ENCODE results near the gene CMIP. TPM values are rescaled to one million over a fixed set of nuclear protein-coding genes. Genes with fewer than 3 reads are reported as not detected.

Gene CMIP
- total RNA-seq, 1 experiment from 2014 or later = 48.2 TPM

DNA sequence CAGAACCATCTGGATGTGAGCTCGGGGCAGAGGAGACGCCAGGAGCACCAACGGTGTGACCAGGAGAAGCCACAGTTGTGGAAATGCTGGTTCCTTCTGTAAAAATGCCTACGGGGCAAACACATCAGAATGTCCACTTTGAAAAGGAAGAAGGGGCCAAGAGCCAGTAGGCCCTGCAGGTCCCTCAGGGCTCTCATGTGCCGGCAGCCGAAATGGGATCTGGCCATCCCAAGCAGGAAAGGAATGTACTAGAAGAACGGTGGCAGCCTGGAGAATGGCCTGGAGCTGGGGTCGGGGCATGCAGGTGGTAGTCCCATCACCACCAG is 172.4 kb downstream of the CMIP start:
- no peak overlapping the region for H3K18ac ChIP-seq (ENCODE audit: insufficient read length, low read depth, low read length)

More for the DNA sequence above, 172.4 kb downstream of the CMIP start:
- Histone ChIP-seq H3K56ac (ENCODE audit: insufficient read length, low read depth, low read length) (no peak overlapping the region), H4K91ac (ENCODE audit: insufficient read length, low read depth, low read length) (no peak overlapping the region), H2BK15ac (ENCODE audit: low read depth, low read length) (no peak overlapping the region), H2BK12ac (ENCODE audit: insufficient read length, low read depth, low read length) (no peak overlapping the region), H4K20me1 (ENCODE audit: control insufficient read depth, insufficient read depth, insufficient read length) (no peaks in the 10 kb centered on the region), H3K14ac (ENCODE audit: insufficient read depth, low read length) (no peak overlapping the region), H4K8ac (replicated peaks; ENCODE audit: insufficient read length, low read depth, low read length) (no peak overlapping the region), H2BK120ac (ENCODE audit: low read depth, low read length, poor library complexity, severe bottlenecking) (no peak overlapping the region), H3K79me1 (ENCODE audit: insufficient read depth, low read depth, low read length, poor library complexity, severe bottlenecking) (no peaks in the 10 kb centered on the region), H3K23ac (ENCODE audit: insufficient read length, low read depth, low read length) (no peak overlapping the region), H3K4ac (ENCODE audit: low read depth, low read length) (no peak overlapping the region), H2BK5ac (ENCODE audit: insufficient read length, low read length) (no peak overlapping the region), H2AFZ (ENCODE audit: low read length) (no peak overlapping the region), H3K27me3 (ENCODE audit: insufficient read depth, low read length) (no peaks in the 10 kb centered on the region), H3K27ac (ENCODE audit: insufficient read length, low read depth, low read length) (no peak overlapping the region), H3K4me1 (ENCODE audit: insufficient read depth, low read length) (no peaks in the 10 kb centered on the region; the same call in 1 of the 2 replicates), H4K5ac (ENCODE audit: insufficient read length, low read depth, low read length) (no peak overlapping the region), H3K4me2 (ENCODE audit: insufficient read depth, insufficient read length, low read length) (no peak overlapping the region), H3K23me2 (ENCODE audit: insufficient read length, low read depth, low read length, poor library complexity, severe bottlenecking) (no peaks in the 10 kb centered on the region), H2BK20ac (ENCODE audit: low read depth, low read length, poor library complexity, severe bottlenecking) (no peak overlapping the region), H3K9me3 (ENCODE audit: control insufficient read depth, low read depth, low read length) (no peaks in the 10 kb centered on the region), H3T11ph (ENCODE audit: low read length) (no peak overlapping the region), H3K79me2 (ENCODE audit: insufficient read depth, low read length) (peaks cover 2% of the 10 kb centered on the region; the same call in 1 of the 2 replicates), H2AK5ac (ENCODE audit: insufficient read length, low read length) (no peak overlapping the region), H3K9ac (ENCODE audit: extremely low read depth, insufficient read length, low read length) (no peak overlapping the region)
- Mint-ChIP-seq H3K27ac (peak overlapping the region in 1 of 3 experiments; percentile 6; a peak in 1 of 7 replicates), H3K36me3 (ENCODE audit: insufficient read depth in 1 of 3, low read depth in 3 of 3) (peaks cover 6 to 27% (median 18%) of the 10 kb centered on the region in 3 experiments; a peak in 6 of 7 replicates), H3K4me3 (no peak overlapping the region), H3K9me3 (no peaks in the 10 kb centered on the region; a peak in 1 of 5 replicates), H3K4me1 (peaks cover 10 to 12% of the 10 kb centered on the region in 2 experiments; a peak in 2 of 4 replicates), H3K27me3 (ENCODE audit: low read depth) (no peaks in the 10 kb centered on the region)
- no peak for DNase-seq
- TF ChIP-seq, protein P1, sequence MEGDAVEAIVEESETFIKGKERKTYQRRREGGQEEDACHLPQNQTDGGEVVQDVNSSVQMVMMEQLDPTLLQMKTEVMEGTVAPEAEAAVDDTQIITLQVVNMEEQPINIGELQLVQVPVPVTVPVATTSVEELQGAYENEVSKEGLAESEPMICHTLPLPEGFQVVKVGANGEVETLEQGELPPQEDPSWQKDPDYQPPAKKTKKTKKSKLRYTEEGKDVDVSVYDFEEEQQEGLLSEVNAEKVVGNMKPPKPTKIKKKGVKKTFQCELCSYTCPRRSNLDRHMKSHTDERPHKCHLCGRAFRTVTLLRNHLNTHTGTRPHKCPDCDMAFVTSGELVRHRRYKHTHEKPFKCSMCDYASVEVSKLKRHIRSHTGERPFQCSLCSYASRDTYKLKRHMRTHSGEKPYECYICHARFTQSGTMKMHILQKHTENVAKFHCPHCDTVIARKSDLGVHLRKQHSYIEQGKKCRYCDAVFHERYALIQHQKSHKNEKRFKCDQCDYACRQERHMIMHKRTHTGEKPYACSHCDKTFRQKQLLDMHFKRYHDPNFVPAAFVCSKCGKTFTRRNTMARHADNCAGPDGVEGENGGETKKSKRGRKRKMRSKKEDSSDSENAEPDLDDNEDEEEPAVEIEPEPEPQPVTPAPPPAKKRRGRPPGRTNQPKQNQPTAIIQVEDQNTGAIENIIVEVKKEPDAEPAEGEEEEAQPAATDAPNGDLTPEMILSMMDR (conservative IDR thresholded peaks at IDR 0.05) = no peak
- no CpG with 5 or more reads among the region's 8 CpGs for WGBS (ENCODE audit: extremely low coverage, insufficient read length, low lambda C conversion rate)

Measured in H9 (cell line).